OCI-LY1 (cell line): ENCODE results near the gene SLC38A4.

Experiments used
- EZH2 ChIP-seq: fragments of 200-600 bp; sonication (generic), shearing (Covaris generic); IDR thresholded peaks from 2 replicates; pipeline ENCODE4 v1.8.0; 2017; ENCODE audit warnings: borderline replicate concordance, mixed run types, mild to moderate bottlenecking, antibody characterized with exemption, low read length, moderate library complexity, mixed read lengths
- TF ChIP-seq, protein P1 (sequence below): fragments of 200-600 bp; sonication (generic), shearing (Covaris generic); IDR thresholded peaks from 2 replicates; pipeline ENCODE4 v1.5.1; 2017; ENCODE audit warnings: mild to moderate bottlenecking, antibody characterized with exemption, low read length, moderate library complexity, mixed read lengths

DNA sequence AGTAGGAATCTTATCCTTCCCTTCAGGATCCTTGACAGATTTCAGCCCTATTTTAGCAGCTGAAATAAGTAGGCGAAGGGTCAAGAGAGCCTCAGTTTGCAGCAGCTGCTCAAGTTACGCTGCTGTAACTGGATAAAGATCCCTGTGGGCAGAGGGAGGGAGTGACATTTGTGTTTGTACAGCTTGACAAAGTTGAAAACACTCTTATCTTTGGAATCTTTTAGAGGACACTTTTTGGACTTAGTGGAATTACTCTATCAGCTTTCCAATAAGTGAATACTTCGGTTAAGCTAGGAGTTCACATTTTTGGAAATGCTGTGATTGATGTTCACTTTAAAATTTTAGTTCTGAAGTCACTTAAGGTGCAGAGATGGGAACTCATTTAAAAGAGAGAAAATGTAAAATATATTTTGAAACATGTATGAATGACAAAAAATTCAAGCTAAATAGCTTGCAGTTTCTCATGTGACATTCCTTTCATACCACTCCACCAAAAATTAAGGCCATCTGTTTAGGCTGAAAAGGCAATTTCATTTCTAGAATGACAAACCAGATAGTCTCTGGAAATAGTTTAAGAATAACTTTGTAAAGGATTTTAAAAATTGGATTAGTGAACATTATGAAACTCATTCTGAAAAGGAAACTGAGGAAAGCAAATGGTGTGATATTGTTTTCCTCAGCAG is 55.2 kb downstream of the SLC38A4 start:
- TF ChIP-seq, protein P1, sequence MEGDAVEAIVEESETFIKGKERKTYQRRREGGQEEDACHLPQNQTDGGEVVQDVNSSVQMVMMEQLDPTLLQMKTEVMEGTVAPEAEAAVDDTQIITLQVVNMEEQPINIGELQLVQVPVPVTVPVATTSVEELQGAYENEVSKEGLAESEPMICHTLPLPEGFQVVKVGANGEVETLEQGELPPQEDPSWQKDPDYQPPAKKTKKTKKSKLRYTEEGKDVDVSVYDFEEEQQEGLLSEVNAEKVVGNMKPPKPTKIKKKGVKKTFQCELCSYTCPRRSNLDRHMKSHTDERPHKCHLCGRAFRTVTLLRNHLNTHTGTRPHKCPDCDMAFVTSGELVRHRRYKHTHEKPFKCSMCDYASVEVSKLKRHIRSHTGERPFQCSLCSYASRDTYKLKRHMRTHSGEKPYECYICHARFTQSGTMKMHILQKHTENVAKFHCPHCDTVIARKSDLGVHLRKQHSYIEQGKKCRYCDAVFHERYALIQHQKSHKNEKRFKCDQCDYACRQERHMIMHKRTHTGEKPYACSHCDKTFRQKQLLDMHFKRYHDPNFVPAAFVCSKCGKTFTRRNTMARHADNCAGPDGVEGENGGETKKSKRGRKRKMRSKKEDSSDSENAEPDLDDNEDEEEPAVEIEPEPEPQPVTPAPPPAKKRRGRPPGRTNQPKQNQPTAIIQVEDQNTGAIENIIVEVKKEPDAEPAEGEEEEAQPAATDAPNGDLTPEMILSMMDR: no peak
- no peak for TF ChIP-seq EZH2
